GM18873 (cell line): ENCODE measurements around the gene KIRREL3.
"Not testable (repeated sequence)": the region's sequence is repeated elsewhere in the genome, so short reads cannot be mapped to it uniquely, and the experiment has no call there.

Source experiments
- ATAC-seq: cut with Tn5 transposase; IDR thresholded peaks from one replicate; pipeline ENCODE4 v1.9.1; 2021; ENCODE audit warnings: mild to moderate bottlenecking, moderate library complexity, moderate number of reproducible peaks; ENCODE audit not compliant: unreplicated experiment, low FRiP score

The KIRREL3 gene

GRCh38 chr11:126405374-126405773 is 595.2 kb downstream of the KIRREL3 start:
- ATAC-seq: no peak

GRCh38 chr11:126404367-126404766 is 596.2 kb downstream of the KIRREL3 start:
- ATAC-seq: no peak

GRCh38 chr11:126403658-126404057 is 596.9 kb downstream of the KIRREL3 start:
- peak; percentile 95 for ATAC-seq

- ATAC-seq: no peak
These were observed 597.5 kb downstream of the KIRREL3 start for GRCh38 chr11:126403022-126403581.

- no peak for ATAC-seq
These were observed 600.1 kb downstream of the KIRREL3 start for GRCh38 chr11:126400479-126400878.

GRCh38 chr11:126400019-126400418 is 600.6 kb downstream of the KIRREL3 start:
- no peak for ATAC-seq

- ATAC-seq: no peak
These were observed 601.8 kb downstream of the KIRREL3 start for GRCh38 chr11:126398721-126399120.

- ATAC-seq: no peak
These were observed 602.3 kb downstream of the KIRREL3 start for GRCh38 chr11:126398296-126398695.

GRCh38 chr11:126396965-126397364 is 603.6 kb downstream of the KIRREL3 start:
- ATAC-seq: no peak

- ATAC-seq: not testable (repeated sequence)
These were observed 604.3 kb downstream of the KIRREL3 start for GRCh38 chr11:126396266-126396665.

- not testable (repeated sequence) for ATAC-seq
These were observed 604.8 kb downstream of the KIRREL3 start for GRCh38 chr11:126395784-126396183.

- not testable (repeated sequence) for ATAC-seq
These were observed 605.9 kb downstream of the KIRREL3 start for GRCh38 chr11:126394634-126395072.

GRCh38 chr11:126394036-126394435 is 606.5 kb downstream of the KIRREL3 start:
- no peak for ATAC-seq

- no peak for ATAC-seq
These were observed 607.4 kb downstream of the KIRREL3 start for GRCh38 chr11:126393143-126393542.

- peak; percentile 11 for ATAC-seq
These were observed 607.9 kb downstream of the KIRREL3 start for GRCh38 chr11:126392633-126393013.

GRCh38 chr11:126391970-126392632 is 608.5 kb downstream of the KIRREL3 start:
- peak; percentile 64 for ATAC-seq

GRCh38 chr11:126391286-126391954 is 609.1 kb downstream of the KIRREL3 start:
- ATAC-seq: no peak

GRCh38 chr11:126390272-126390867 is 610.2 kb downstream of the KIRREL3 start:
- ATAC-seq: no peak

- ATAC-seq: no peak
These were observed 612.7 kb downstream of the KIRREL3 start for GRCh38 chr11:126387857-126388256.

GRCh38 chr11:126386729-126387071 is 613.9 kb downstream of the KIRREL3 start:
- ATAC-seq: not testable (repeated sequence)

- ATAC-seq: no peak
These were observed 614.4 kb downstream of the KIRREL3 start for GRCh38 chr11:126385991-126386728.
